IMR-90 (cell line): Measurements from ENCODE around the gene KCNQ5. TPM values are rescaled to one million over a fixed set of nuclear protein-coding genes. Genes with fewer than 3 reads are reported as not detected.

Source experiments
- ATAC-seq: fragments of 200-7000 bp; cut with Tn5 transposase; 2 replicates; pipeline ENCODE4 v1.9.1; 2020; ENCODE audit warnings: low read depth, mild to moderate bottlenecking, moderate library complexity
- BruUV-seq: library from RNA; stranded (reverse); fragments of 400-500 nt; replicated peaks from 2 replicates; lab custom pipeline; 2021; lab: Mats Ljungman, UMichigan
- CTCF ChIA-PET: fragments of 300-600 bp; formaldehyde crosslinking; extraction: SDS; loops from one replicate; lab custom pipeline; 2021; ENCODE audit warnings: antibody characterized with exemption; lab: Yijun Ruan, JAX
- POLR2A ChIA-PET: fragments of 300-600 bp; sonication (Branson Sonifier 250); formaldehyde crosslinking; loops from one replicate; lab custom pipeline; 2022; ENCODE audit warnings: antibody characterized with exemption; ENCODE audit not compliant: unreplicated experiment; lab: Charles Lee
- DNase-seq: peaks from one replicate; pipeline ENCODE4 v3.0.0; 2013
- H2AFZ ChIP-seq: replicated peaks from 2 replicates; pipeline ENCODE3; 2013; ENCODE audit warnings: low read length, mild to moderate bottlenecking; ENCODE audit not compliant: poor library complexity
- H2AK5ac ChIP-seq: 2 replicates; pipeline ENCODE4 v1.6.1; 2013; ENCODE audit warnings: low read depth, low read length, inconsistent platforms
- H2AK9ac ChIP-seq: replicated peaks from 2 replicates; pipeline ENCODE3; 2013; ENCODE audit warnings: mild to moderate bottlenecking, low read depth, low read length, moderate library complexity; ENCODE audit not compliant: poor library complexity
- H2BK120ac ChIP-seq: 2 replicates; pipeline ENCODE4 v1.6.1; 2013; ENCODE audit warnings: low read depth, low read length, inconsistent platforms
- H2BK15ac ChIP-seq: 3 replicates; pipeline ENCODE4 v1.6.1; 2013; ENCODE audit warnings: low read depth, low read length, inconsistent platforms
- H2BK20ac ChIP-seq: 2 replicates; pipeline ENCODE4 v1.6.1; 2013; ENCODE audit warnings: low read depth, mild to moderate bottlenecking, inconsistent platforms, low read length, moderate library complexity
- H2BK5ac ChIP-seq: 2 replicates; pipeline ENCODE4 v1.6.1; 2013; ENCODE audit warnings: mild to moderate bottlenecking, low read depth, low read length, inconsistent platforms; ENCODE audit not compliant: poor library complexity, severe bottlenecking
- H3K14ac ChIP-seq: replicated peaks from 2 replicates; pipeline ENCODE4 v1.6.1; 2013; ENCODE audit warnings: low read depth, low read length, inconsistent platforms
- H3K18ac ChIP-seq: 2 replicates; pipeline ENCODE4 v1.6.1; 2013; ENCODE audit warnings: low read depth, low read length, control low read depth
- H3K23ac ChIP-seq: 2 replicates; pipeline ENCODE4 v1.6.1; 2013; ENCODE audit warnings: low read depth, low read length, inconsistent platforms
- H3K27ac ChIP-seq: 2 replicates; pipeline ENCODE4 v1.5.1; 2013; ENCODE audit warnings: mild to moderate bottlenecking, control low read depth, low read length; ENCODE audit not compliant: insufficient read depth
- H3K27me3 ChIP-seq: 2 replicates; pipeline ENCODE4 v1.6.1; 2013; ENCODE audit warnings: low read length; ENCODE audit not compliant: control insufficient read depth, insufficient read depth
- H3K36me3 ChIP-seq: 2 replicates; pipeline ENCODE4 v1.6.1; 2013; ENCODE audit warnings: low read length, mixed read lengths; ENCODE audit not compliant: control insufficient read depth, insufficient read depth
- H3K4ac ChIP-seq: 2 replicates; pipeline ENCODE4 v1.6.1; 2013; ENCODE audit warnings: low read depth, low read length, inconsistent platforms
- H3K4me1 ChIP-seq: 2 replicates; pipeline ENCODE4 v1.6.1; 2013; ENCODE audit warnings: low read length, mixed read lengths; ENCODE audit not compliant: control insufficient read depth, insufficient read depth
- H3K4me2 ChIP-seq: 2 replicates; pipeline ENCODE4 v1.6.1; 2013; ENCODE audit warnings: low read depth, mild to moderate bottlenecking, control low read depth, low read length, moderate library complexity
- H3K4me3 ChIP-seq: 2 replicates; pipeline ENCODE4 v1.5.1; 2013; ENCODE audit warnings: low read depth, mild to moderate bottlenecking, control low read depth, low read length, moderate library complexity; ENCODE audit not compliant: insufficient read depth
- H3K56ac ChIP-seq: 2 replicates; pipeline ENCODE4 v1.6.1; 2013; ENCODE audit warnings: low read length, inconsistent platforms; ENCODE audit not compliant: insufficient read depth; ENCODE audit errors: extremely low read depth
- H3K79me1 ChIP-seq, 2 experiments: 2 replicates each; pipeline ENCODE4 v1.6.1; 2013; ENCODE audit warnings: low read length in 2 of 2, inconsistent platforms in 1 of 2, low read depth in 1 of 2
- H3K9ac ChIP-seq: 2 replicates; pipeline ENCODE4 v1.6.1; 2013; ENCODE audit warnings: low read depth, low read length, control low read depth
- H3K9me1 ChIP-seq: 2 replicates; pipeline ENCODE4 v1.6.1; 2013; ENCODE audit warnings: low read length, inconsistent platforms; ENCODE audit not compliant: insufficient read depth
- H3K9me3 ChIP-seq: 2 replicates; pipeline ENCODE4 v1.6.1; 2013; ENCODE audit warnings: low read length; ENCODE audit not compliant: control insufficient read depth, insufficient read depth
- H4K20me1 ChIP-seq: 2 replicates; pipeline ENCODE4 v1.6.1; 2013; ENCODE audit warnings: low read length, inconsistent platforms; ENCODE audit not compliant: insufficient read depth
- H4K5ac ChIP-seq: 2 replicates; pipeline ENCODE4 v1.6.1; 2013; ENCODE audit warnings: mild to moderate bottlenecking, low read depth, low read length, control low read depth
- H4K8ac ChIP-seq, 2 experiments: 2 replicates each; pipeline ENCODE4 v1.6.1; 2013; ENCODE audit warnings: low read depth in 2 of 2, low read length in 2 of 2, control low read depth in 1 of 2, inconsistent platforms in 1 of 2
- H4K91ac ChIP-seq: 2 replicates; pipeline ENCODE4 v1.6.1; 2013; ENCODE audit warnings: low read depth, low read length, inconsistent platforms; ENCODE audit not compliant: insufficient read depth
- BHLHE40 ChIP-seq: fragments of 150-350 bp; IDR thresholded peaks from 2 replicates; pipeline ENCODE4 v1.6.1; 2016; ENCODE audit warnings: mild to moderate bottlenecking, low read depth, low read length
- CEBPB ChIP-seq: IDR thresholded peaks from 2 replicates; pipeline ENCODE4 v1.6.1; 2012; ENCODE audit warnings: low read depth, low read length, improper control_type of control experiment
- CTCF ChIP-seq: conservative IDR thresholded peaks from 2 replicates; pipeline ENCODE4 v1.5.1; 2012; ENCODE audit warnings: mild to moderate bottlenecking, low read depth, low read length, improper control_type of control experiment
- ELK1 ChIP-seq: fragments of 150-350 bp; IDR thresholded peaks from 2 replicates; pipeline ENCODE4 v1.6.1; 2016; ENCODE audit warnings: low read depth, mild to moderate bottlenecking, low read length, moderate library complexity, borderline replicate concordance
- FOS ChIP-seq: fragments of 150-350 bp; IDR thresholded peaks from 2 replicates; pipeline ENCODE4 v1.6.1; 2016; ENCODE audit warnings: low read depth, low read length
- MAFK ChIP-seq: IDR thresholded peaks from 2 replicates; pipeline ENCODE4 v1.6.1; 2012; ENCODE audit warnings: low read depth, low read length, improper control_type of control experiment
- MAZ ChIP-seq: IDR thresholded peaks from 2 replicates; pipeline ENCODE4 v1.6.1; 2012; ENCODE audit warnings: low read depth, mild to moderate bottlenecking, low read length, improper control_type of control experiment, moderate library complexity, borderline replicate concordance
- MXI1 ChIP-seq: IDR thresholded peaks from 2 replicates; pipeline ENCODE4 v1.6.1; 2012; ENCODE audit warnings: low read depth, mild to moderate bottlenecking, low read length, moderate library complexity, borderline replicate concordance
- NFE2L2 ChIP-seq: fragments of 150-350 bp; IDR thresholded peaks from 2 replicates; pipeline ENCODE4 v1.6.1; 2016; ENCODE audit warnings: low read depth, mild to moderate bottlenecking, low read length
- POLR2A ChIP-seq: IDR thresholded peaks from 2 replicates; pipeline ENCODE4 v1.6.1; 2012; ENCODE audit warnings: mild to moderate bottlenecking, low read depth, low read length
- RAD21 ChIP-seq: IDR thresholded peaks from 2 replicates; pipeline ENCODE4 v1.6.1; 2012; ENCODE audit warnings: low read length, improper control_type of control experiment
- RCOR1 ChIP-seq: IDR thresholded peaks from 2 replicates; pipeline ENCODE4 v1.6.1; 2012; ENCODE audit warnings: mild to moderate bottlenecking, low read length, improper control_type of control experiment; ENCODE audit not compliant: insufficient replicate concordance
- RFX5 ChIP-seq: IDR thresholded peaks from 2 replicates; pipeline ENCODE4 v1.8.0; 2012; ENCODE audit warnings: low read depth, mild to moderate bottlenecking, low read length, moderate library complexity
- SMC3 ChIP-seq: fragments of 150-350 bp; IDR thresholded peaks from 2 replicates; pipeline ENCODE4 v1.6.1; 2016; ENCODE audit warnings: low read depth, mild to moderate bottlenecking, antibody characterized with exemption, low read length, moderate library complexity
- USF2 ChIP-seq: fragments of 150-350 bp; IDR thresholded peaks from 2 replicates; pipeline ENCODE4 v1.6.1; 2017; ENCODE audit warnings: mild to moderate bottlenecking, antibody characterized with exemption, low read length, low read depth
- WGBS, 2 experiments: methylation state at CpG; one replicate each; pipeline versions ENCODE4 v1.1.5 to v1.1.7; 2013; ENCODE audit warnings: missing lambda C conversion rate in 2 of 2; ENCODE audit not compliant: insufficient read length in 1 of 2; ENCODE audit errors: extremely low coverage in 2 of 2; 5-methylcytosine and 5-hydroxymethylcytosine counted together
- dilution Hi-C: fragments of 300-500 bp; cut with HindIII; formaldehyde crosslinking; loops from one replicate; pipeline ENCODE4 v1.14.3; 2018; ENCODE audit warnings: low sequenced_read_pairs; ENCODE audit not compliant: unreplicated experiment
- in situ Hi-C: fragments of 300-500 bp; cut with MboI; formaldehyde crosslinking; loops from 3 replicates; pipeline ENCODE4 v1.14.3; 2019; ENCODE audit warnings: low sequenced_read_pairs, inconsistent platforms, mixed read lengths
- intact Hi-C: fragments of 100-400 bp; cut with micrococcal nuclease; formaldehyde crosslinking; loops from 2 replicates; pipeline ENCODE4 v1.10.0; 2022
- polyA plus RNA-seq, 3 experiments: library from polyadenylated mRNA; depleted of rRNA; stranded (reverse); fragments of >200 nt; gene quantifications; 2 replicates each; pipeline ENCODE4 v1.2.3, GENCODE V29; 2012; ENCODE audit warnings: low replicate concordance in 1 of 3
- total RNA-seq: library from RNA; depleted of rRNA; stranded (reverse); fragments of >200 nt; gene quantifications from 2 replicates; pipeline ENCODE4 v1.2.3, GENCODE V29; 2012

The KCNQ5 gene
- total and polyA plus RNA-seq, 2 of the 4 experiments (the other 2 are of a cell fraction), result 0.75 to 1.3 TPM

- no peaks in the 10 kb centered on the region for H3K36me3 ChIP-seq
- H2BK20ac ChIP-seq, result no peak overlapping the region
- no peak overlapping the region for H2BK15ac ChIP-seq
- H2AFZ ChIP-seq, result no peak overlapping the region
- no peaks in the 10 kb centered on the region for H3K27me3 ChIP-seq
- no CpG with 5 or more reads among the region's 2 CpGs for WGBS, 2 experiments
- H4K20me1 ChIP-seq, result no peaks in the 10 kb centered on the region
- H3K4me2 ChIP-seq, result no peak overlapping the region
- no peak overlapping the region for H3K4me3 ChIP-seq
- no peak overlapping the region for H2BK5ac ChIP-seq
- dilution Hi-C loops (no loop called here), intact Hi-C loops (no loop called here), in situ Hi-C loops (no loop called here)
- CTCF ChIA-PET, result no interaction called here
- TF ChIP-seq ELK1 (no peak), POLR2A (no peak), MAZ (no peak), RCOR1 (no peak), RFX5 (no peak), SMC3 (no peak), CTCF (no peak), MAFK (no peak), BHLHE40 (no peak), MXI1 (no peak), FOS (no peak), CEBPB (no peak), NFE2L2 (no peak), RAD21 (no peak), USF2 (no peak)
- BruUV-seq, result no TSS peak
- no peaks in the 10 kb centered on the region; a peak in 1 of 4 replicates for H3K79me1 ChIP-seq
- no peak overlapping the region for H4K91ac ChIP-seq
- H3K9ac ChIP-seq, result no peak overlapping the region
- H3K56ac ChIP-seq, result no peak overlapping the region
- ATAC-seq (no peak), DNase-seq (peak; percentile 64)
- H3K14ac ChIP-seq, result no peak overlapping the region
- H2BK120ac ChIP-seq, result no peak overlapping the region
- H3K4me1 ChIP-seq, result no peaks in the 10 kb centered on the region
- H3K4ac ChIP-seq, result no peak overlapping the region
- H3K9me1 ChIP-seq, result no peaks in the 10 kb centered on the region
- H2AK9ac ChIP-seq, result no peak overlapping the region
- POLR2A ChIA-PET, result no interaction called here
- no peak overlapping the region for H3K23ac ChIP-seq
- H4K5ac ChIP-seq, result no peak overlapping the region
- H3K18ac ChIP-seq, result no peak overlapping the region
- no peak overlapping the region for H4K8ac ChIP-seq
- H3K9me3 ChIP-seq, result no peaks in the 10 kb centered on the region
- H2AK5ac ChIP-seq, result no peak overlapping the region
- H3K27ac ChIP-seq, result no peak overlapping the region
These were observed 98.6 kb downstream of the KCNQ5 start for GRCh38 chr6:72720464-72720863.
